WTC11 (cell line): Measurements from ENCODE around the gene OR12D2.

Source experiments
- ATF1 ChIP-seq: sonication (generic); formaldehyde crosslinking; IDR thresholded peaks from 2 replicates; pipeline ENCODE4 v1.8.1; 2023; ENCODE audit warnings: mild to moderate bottlenecking, moderate library complexity, missing genetic modification reagents
- CREM ChIP-seq: sonication (generic); formaldehyde crosslinking; IDR thresholded peaks from 2 replicates; pipeline ENCODE4 v1.8.1; 2022; ENCODE audit warnings: mild to moderate bottlenecking, missing genetic modification reagents, moderate library complexity
- ZNF317 ChIP-seq: sonication (generic); formaldehyde crosslinking; IDR thresholded peaks from 2 replicates; pipeline ENCODE4 v1.8.1; 2023; ENCODE audit warnings: low read depth, mild to moderate bottlenecking, moderate library complexity, missing genetic modification reagents, borderline replicate concordance
- TF ChIP-seq, protein P1 (sequence below): fragments of 200-600 bp; IDR thresholded peaks from 2 replicates; pipeline ENCODE4 v1.8.0; 2022; ENCODE audit warnings: antibody characterized with exemption
- TF ChIP-seq, protein P2 (sequence below): sonication (generic); formaldehyde crosslinking; IDR thresholded peaks from 2 replicates; pipeline ENCODE4 v1.8.1; 2022; ENCODE audit warnings: mild to moderate bottlenecking, moderate library complexity, missing genetic modification reagents

DNA sequence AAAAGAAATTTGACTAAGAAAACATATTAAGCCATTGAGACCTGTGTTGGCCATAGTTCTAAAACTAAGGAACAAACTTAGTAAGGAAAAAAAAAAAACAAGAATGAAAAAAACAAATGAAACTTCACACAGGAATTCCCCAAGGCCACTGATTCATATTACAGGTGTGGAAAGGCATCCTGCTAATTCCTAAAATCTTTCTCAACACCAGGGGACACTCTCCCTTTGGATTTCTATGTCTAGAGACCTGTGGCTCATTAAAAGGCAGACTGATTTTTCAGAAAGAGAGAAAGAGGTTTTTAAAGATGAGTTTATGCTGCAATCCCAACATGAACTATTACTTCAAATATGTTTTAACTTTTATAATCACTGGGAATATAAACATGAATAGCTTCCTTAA, 19.2 kb downstream of the OR12D2 start, which contains the start of gene OR12D1:
- TF ChIP-seq, protein P1, sequence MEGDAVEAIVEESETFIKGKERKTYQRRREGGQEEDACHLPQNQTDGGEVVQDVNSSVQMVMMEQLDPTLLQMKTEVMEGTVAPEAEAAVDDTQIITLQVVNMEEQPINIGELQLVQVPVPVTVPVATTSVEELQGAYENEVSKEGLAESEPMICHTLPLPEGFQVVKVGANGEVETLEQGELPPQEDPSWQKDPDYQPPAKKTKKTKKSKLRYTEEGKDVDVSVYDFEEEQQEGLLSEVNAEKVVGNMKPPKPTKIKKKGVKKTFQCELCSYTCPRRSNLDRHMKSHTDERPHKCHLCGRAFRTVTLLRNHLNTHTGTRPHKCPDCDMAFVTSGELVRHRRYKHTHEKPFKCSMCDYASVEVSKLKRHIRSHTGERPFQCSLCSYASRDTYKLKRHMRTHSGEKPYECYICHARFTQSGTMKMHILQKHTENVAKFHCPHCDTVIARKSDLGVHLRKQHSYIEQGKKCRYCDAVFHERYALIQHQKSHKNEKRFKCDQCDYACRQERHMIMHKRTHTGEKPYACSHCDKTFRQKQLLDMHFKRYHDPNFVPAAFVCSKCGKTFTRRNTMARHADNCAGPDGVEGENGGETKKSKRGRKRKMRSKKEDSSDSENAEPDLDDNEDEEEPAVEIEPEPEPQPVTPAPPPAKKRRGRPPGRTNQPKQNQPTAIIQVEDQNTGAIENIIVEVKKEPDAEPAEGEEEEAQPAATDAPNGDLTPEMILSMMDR: no peak
- TF ChIP-seq ZNF317 (no peak), ATF1 (no peak), CREM (CRISPR knock-in tag) (no peak)
- TF ChIP-seq, protein P2, sequence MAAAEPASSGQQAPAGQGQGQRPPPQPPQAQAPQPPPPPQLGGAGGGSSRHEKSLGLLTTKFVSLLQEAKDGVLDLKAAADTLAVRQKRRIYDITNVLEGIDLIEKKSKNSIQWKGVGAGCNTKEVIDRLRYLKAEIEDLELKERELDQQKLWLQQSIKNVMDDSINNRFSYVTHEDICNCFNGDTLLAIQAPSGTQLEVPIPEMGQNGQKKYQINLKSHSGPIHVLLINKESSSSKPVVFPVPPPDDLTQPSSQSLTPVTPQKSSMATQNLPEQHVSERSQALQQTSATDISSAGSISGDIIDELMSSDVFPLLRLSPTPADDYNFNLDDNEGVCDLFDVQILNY (CRISPR knock-in tag): no peak
